Measurements from ENCODE around the gene LITAF. TPM values are rescaled to one million over a fixed set of nuclear protein-coding genes. Genes with fewer than 3 reads are reported as not detected.

Gene LITAF
- total RNA-seq, 1 donor from 2014 or later: 47.6 TPM

DNA sequence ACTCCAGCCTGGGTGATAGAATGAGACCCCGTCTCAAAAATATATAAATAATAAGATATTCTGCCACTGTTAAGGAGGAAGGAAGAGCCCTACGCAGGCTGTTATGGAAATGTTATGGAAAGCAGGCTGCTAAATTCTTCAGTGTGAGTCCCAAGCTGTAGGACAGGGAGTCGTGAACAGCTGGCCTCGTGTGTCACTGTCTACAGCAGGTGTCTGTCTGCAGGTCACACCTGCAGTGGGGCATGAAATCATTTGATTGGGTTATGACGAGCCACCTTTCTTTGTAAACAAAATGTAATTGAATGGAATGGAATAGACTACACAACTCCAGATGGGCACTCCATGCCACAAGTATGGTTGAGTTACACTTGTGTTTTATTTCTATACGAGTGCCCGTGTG, 15.6 kb upstream of the LITAF start:
- Mint-ChIP-seq H3K36me3 (ENCODE audit: insufficient read depth) (no peaks in the 10 kb centered on the region), H3K27me3 (peaks cover 3% of the 10 kb centered on the region), H3K9me3 (ENCODE audit: low read depth) (no peaks in the 10 kb centered on the region), H3K27ac (no peak overlapping the region), H3K4me3 (ENCODE audit: low read depth) (no peak overlapping the region), H3K4me1 (ENCODE audit: low read depth) (no peaks in the 10 kb centered on the region)
- no peak for DNase-seq (ENCODE audit: low spot score, unreplicated experiment)
- TF ChIP-seq, protein P1, sequence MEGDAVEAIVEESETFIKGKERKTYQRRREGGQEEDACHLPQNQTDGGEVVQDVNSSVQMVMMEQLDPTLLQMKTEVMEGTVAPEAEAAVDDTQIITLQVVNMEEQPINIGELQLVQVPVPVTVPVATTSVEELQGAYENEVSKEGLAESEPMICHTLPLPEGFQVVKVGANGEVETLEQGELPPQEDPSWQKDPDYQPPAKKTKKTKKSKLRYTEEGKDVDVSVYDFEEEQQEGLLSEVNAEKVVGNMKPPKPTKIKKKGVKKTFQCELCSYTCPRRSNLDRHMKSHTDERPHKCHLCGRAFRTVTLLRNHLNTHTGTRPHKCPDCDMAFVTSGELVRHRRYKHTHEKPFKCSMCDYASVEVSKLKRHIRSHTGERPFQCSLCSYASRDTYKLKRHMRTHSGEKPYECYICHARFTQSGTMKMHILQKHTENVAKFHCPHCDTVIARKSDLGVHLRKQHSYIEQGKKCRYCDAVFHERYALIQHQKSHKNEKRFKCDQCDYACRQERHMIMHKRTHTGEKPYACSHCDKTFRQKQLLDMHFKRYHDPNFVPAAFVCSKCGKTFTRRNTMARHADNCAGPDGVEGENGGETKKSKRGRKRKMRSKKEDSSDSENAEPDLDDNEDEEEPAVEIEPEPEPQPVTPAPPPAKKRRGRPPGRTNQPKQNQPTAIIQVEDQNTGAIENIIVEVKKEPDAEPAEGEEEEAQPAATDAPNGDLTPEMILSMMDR (IDR thresholded peaks at IDR 0.05; ENCODE audit: unreplicated experiment): no peak

DNA sequence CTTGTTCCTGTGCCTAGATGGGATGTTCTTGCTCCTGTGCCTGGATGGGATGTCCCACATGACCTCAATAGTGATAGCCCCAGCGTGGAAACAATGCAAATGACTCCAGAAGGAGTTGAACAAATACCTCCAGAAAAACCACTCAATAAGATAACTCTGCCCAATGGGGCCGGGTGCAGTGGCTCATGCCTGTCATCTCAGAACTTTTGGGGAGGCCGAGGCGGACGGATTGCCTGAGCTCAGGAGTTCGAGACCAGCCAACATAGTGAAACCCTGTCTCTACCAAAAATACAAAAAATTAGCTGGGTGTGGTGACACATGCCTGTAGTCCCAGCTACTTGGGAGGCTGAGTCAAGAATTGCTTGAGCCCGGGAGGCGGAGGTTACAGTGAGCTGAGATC, 15.2 kb upstream of the LITAF start:
- Mint-ChIP-seq H3K4me1 (ENCODE audit: low read depth) (no peaks in the 10 kb centered on the region), H3K4me3 (ENCODE audit: low read depth) (no peak overlapping the region)

DNA sequence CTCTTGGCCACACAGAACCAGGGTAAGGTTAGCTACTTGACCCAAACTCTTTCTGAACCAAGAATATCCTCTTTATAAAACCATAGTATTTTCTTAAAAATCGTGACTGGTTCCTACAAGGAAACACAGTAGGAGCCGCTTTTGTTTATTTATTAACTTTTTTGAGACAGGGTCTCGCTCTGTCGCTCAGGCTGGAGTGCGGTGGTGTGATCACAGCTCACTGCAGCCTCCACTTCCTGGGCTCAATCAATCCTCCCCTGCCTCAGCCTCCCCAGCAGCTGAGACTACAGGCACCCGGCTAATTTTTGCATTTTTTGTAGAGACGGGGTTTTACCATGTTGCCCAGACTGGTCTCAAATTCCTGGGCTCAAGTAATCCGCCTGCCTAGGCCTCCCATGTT, 14.7 kb upstream of the LITAF start:
- H3K4me1 Mint-ChIP-seq (ENCODE audit: low read depth): no peaks in the 10 kb centered on the region
- no peaks in the 10 kb centered on the region for H3K9me3 Mint-ChIP-seq (ENCODE audit: low read depth)
- H3K4me3 Mint-ChIP-seq (ENCODE audit: low read depth): no peak overlapping the region
- H3K36me3 Mint-ChIP-seq (ENCODE audit: insufficient read depth): no peaks in the 10 kb centered on the region
- no peak overlapping the region for H3K27ac Mint-ChIP-seq
- H3K27me3 Mint-ChIP-seq: peaks cover 3% of the 10 kb centered on the region
- TF ChIP-seq, protein P1 (IDR thresholded peaks at IDR 0.05; ENCODE audit: unreplicated experiment): no peak
- no peak for DNase-seq (ENCODE audit: low spot score, unreplicated experiment)

More for the DNA sequence above, 15.2 kb upstream of the LITAF start:
- Mint-ChIP-seq H3K27me3 (peaks cover 3% of the 10 kb centered on the region), H3K9me3 (ENCODE audit: low read depth) (no peaks in the 10 kb centered on the region), H3K27ac (no peak overlapping the region), H3K36me3 (ENCODE audit: insufficient read depth) (no peaks in the 10 kb centered on the region)
- DNase-seq (ENCODE audit: low spot score, unreplicated experiment): no peak
- TF ChIP-seq, protein P1 (IDR thresholded peaks at IDR 0.05; ENCODE audit: unreplicated experiment): no peak

DNA sequence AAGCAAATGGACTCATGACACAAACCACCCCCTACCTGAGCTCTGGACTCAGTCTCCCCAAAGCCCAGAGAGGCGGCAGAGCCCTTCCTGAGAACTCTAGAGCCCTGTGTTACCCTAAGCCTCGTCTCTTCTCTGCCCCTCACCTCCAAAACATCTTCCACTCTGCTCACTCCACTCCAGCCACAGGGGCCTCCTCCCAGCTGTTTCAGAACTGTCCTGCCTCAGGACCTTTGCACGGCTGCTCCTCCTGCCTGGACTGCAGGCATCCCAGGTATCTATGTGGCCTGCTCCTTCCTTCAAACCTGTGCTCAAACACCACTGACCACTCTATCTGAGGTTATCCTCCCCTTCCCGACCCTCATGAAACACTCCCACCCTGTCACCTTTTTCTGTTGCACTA, 12.9 kb upstream of the LITAF start:
- H3K9me3 Mint-ChIP-seq (ENCODE audit: low read depth): no peaks in the 10 kb centered on the region
- no peak for DNase-seq (ENCODE audit: low spot score, unreplicated experiment)
- H3K27ac Mint-ChIP-seq: no peak overlapping the region
- H3K4me1 Mint-ChIP-seq (ENCODE audit: low read depth): no peaks in the 10 kb centered on the region
- TF ChIP-seq, protein P1 (IDR thresholded peaks at IDR 0.05; ENCODE audit: unreplicated experiment): no peak
- H3K27me3 Mint-ChIP-seq: peaks cover 3% of the 10 kb centered on the region
- no peaks in the 10 kb centered on the region for H3K36me3 Mint-ChIP-seq (ENCODE audit: insufficient read depth)
- H3K4me3 Mint-ChIP-seq (ENCODE audit: low read depth): no peak overlapping the region

DNA sequence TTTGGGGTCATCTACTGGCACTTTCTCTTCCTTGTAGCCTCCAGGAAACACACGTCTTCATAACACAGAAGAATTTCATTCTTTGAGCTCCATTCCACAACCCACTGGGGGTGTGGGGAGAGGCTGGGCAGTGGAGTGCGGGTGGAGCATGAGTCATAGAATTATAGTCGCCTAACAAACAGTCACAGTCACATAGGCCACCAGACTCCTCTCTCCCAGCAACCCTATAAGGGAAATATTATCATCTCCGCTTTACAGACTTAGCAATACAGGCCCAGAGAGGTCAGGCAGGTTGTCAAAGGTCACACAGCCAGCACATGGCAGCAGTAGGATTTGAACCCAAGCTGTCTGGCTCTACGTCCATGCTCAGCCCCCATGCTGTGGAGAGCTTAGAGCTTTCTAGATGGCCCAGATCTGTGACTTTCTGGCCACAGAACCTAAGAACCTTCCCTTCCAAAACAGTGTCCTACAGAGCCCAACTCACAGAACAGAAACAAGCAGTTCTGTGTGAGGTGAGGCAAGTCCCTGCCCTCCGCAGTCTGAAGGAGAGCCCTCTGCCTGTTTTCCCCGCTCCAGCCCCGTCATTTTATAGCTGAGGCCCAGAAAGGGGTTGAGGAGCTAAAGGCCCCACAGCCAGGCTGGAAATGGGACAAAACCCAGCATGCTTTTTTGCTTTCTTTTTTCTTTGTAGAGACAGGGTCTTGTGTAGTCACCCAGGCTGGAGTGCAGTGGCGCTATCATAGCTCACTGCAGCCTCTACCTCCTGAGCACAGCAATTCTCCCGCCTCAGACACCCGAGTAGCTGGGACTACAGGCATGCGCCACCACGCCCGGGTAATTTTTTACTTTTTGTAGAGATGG, 10.7 kb upstream of the LITAF start:
- Mint-ChIP-seq H3K36me3 (ENCODE audit: insufficient read depth) (no peaks in the 10 kb centered on the region), H3K27me3 (peaks cover 3% of the 10 kb centered on the region), H3K4me3 (ENCODE audit: low read depth) (no peak overlapping the region), H3K4me1 (ENCODE audit: low read depth) (no peaks in the 10 kb centered on the region), H3K27ac (peak overlapping the region; percentile 81), H3K9me3 (ENCODE audit: low read depth) (no peaks in the 10 kb centered on the region)
- DNase-seq (ENCODE audit: low spot score, unreplicated experiment): no peak
- TF ChIP-seq, protein P1 (IDR thresholded peaks at IDR 0.05; ENCODE audit: unreplicated experiment): no peak

Data from progenitor cell of endocrine pancreas (in vitro differentiated cells).